SU-DHL-6 (cell line): ENCODE results near the gene OR1S1.

Experiments
- EZH2phosphoT487 ChIP-seq: fragments of 200-600 bp; sonication (generic), shearing (Covaris generic); conservative IDR thresholded peaks from 2 replicates; pipeline ENCODE4 v1.6.1; 2018; ENCODE audit warnings: mild to moderate bottlenecking, antibody characterized with exemption, low read length, moderate library complexity, mixed read lengths
- TF ChIP-seq, protein P1 (sequence below): fragments of 200-600 bp; sonication (generic); IDR thresholded peaks from one replicate; pipeline ENCODE4 v1.5.1; 2017; ENCODE audit warnings: antibody characterized with exemption, mild to moderate bottlenecking, low read length, moderate library complexity; ENCODE audit not compliant: insufficient read depth, poor library complexity, severe bottlenecking

DNA sequence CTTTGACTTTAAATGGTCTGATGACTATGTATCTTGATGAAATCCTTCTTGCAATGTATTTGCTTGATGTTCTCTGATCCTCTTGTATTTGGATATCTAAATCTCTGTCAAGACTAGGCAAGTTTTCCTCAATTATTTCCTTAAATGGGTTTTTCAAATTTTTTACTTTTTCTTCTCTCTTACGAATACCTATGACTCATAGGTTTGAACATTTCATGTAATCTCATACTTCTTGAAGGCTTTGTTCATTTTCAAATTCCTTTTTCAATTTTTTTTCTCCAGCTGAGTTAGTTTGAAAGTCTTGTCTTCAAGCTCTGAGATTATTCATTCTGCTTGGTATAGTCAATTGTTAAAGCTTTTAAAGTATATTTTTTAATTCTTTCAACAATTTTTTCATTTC, 42.4 kb downstream of the OR1S1 start:
- TF ChIP-seq, protein P1, sequence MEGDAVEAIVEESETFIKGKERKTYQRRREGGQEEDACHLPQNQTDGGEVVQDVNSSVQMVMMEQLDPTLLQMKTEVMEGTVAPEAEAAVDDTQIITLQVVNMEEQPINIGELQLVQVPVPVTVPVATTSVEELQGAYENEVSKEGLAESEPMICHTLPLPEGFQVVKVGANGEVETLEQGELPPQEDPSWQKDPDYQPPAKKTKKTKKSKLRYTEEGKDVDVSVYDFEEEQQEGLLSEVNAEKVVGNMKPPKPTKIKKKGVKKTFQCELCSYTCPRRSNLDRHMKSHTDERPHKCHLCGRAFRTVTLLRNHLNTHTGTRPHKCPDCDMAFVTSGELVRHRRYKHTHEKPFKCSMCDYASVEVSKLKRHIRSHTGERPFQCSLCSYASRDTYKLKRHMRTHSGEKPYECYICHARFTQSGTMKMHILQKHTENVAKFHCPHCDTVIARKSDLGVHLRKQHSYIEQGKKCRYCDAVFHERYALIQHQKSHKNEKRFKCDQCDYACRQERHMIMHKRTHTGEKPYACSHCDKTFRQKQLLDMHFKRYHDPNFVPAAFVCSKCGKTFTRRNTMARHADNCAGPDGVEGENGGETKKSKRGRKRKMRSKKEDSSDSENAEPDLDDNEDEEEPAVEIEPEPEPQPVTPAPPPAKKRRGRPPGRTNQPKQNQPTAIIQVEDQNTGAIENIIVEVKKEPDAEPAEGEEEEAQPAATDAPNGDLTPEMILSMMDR = no peak
- TF ChIP-seq EZH2phosphoT487 = no peak
